Stimulated activated naive CD8-positive, alpha-beta T cell treated with anti-CD3 and anti-CD28 coated beads, Interleukin-15, Interleukin-2, amounts not matched to agents 100 ng/mL and 50 ng/mL, for 24 hours (primary cell): ENCODE results near the gene ESYT2.

ENCODE experiments used
- H3K27ac Mint-ChIP-seq: one replicate; pipeline ENCODE4 v1.8.0; 2021; ENCODE audit warnings: mild to moderate bottlenecking, mixed read lengths
- H3K27me3 Mint-ChIP-seq: one replicate; pipeline ENCODE4 v1.8.0; 2021; ENCODE audit warnings: mixed read lengths
- H3K36me3 Mint-ChIP-seq: one replicate; pipeline ENCODE4 v1.8.0; 2021; ENCODE audit warnings: low read depth, mixed read lengths
- H3K4me1 Mint-ChIP-seq: one replicate; pipeline ENCODE4 v1.8.0; 2021; ENCODE audit warnings: low read depth, mixed read lengths
- H3K4me3 Mint-ChIP-seq: one replicate; pipeline ENCODE4 v1.8.0; 2021; ENCODE audit warnings: mild to moderate bottlenecking, mixed read lengths
- H3K9me3 Mint-ChIP-seq: one replicate; pipeline ENCODE4 v1.8.0; 2021; ENCODE audit warnings: mixed read lengths

The ESYT2 gene

DNA sequence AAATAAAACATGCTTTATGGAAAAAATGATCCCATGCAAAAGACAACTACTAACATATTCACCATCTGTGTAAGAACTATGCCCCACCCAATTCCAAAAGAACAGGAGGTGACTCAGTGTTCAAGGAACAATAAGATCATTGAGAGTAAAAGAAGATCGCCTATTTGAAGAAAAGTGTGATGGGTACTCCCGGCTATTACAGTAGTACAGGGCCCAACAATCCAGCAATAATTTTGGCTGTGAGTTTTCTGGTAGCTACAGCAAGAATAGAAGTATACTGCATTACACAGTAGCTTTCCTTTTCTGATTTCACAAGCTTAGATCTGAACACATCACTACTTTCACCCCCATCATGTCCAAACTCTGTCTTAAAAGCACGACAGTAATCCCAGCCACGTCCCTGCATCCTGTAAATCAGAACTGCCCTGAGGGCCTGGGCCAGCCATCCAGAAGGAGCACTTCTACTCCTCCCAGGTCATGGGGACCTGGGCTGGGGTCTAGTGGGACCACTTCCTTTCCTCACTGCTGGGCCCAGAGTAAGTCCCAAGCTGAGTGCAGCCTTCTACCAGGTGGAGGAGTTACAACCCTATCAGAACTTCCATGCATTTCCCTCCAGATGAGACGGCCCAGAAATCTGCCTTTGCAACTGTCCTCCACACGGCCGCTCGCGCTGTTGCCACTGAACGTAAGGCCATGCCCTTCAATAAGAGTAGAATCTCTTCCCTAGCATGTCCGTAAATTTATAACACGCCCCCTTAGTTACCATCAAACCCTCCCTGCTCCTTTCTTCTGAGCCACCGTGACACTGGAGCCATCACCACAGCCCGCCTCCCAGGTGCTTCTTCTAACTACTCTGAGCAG is 7.9 kb downstream of the ESYT2 start:
- H3K9me3 Mint-ChIP-seq: no peaks in the 10 kb centered on the region
- H3K36me3 Mint-ChIP-seq: peaks cover 10% of the 10 kb centered on the region
- peaks cover 94% of the 10 kb centered on the region for H3K4me1 Mint-ChIP-seq
- H3K27me3 Mint-ChIP-seq: no peaks in the 10 kb centered on the region
- H3K27ac Mint-ChIP-seq: peak overlapping the region; percentile 99
- peak overlapping the region; percentile 75 for H3K4me3 Mint-ChIP-seq

DNA sequence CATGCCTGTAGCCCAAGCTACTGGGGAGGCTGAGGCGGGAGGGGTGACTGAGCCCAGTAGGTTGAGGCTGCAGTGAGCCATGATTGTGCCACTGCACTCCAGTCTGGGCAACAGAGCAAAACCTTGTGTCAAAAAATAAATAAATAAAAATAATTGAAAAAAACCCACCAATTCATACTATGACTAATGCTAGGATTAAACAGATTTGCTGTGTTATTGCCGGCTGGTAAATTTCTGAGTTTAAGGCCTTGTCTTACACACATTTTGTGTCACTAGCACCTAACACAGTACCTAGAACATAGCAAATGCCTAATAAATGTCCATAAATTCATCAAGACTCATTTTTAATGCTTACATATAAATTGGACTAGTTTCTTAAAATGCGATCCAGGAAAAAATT is 8.7 kb downstream of the ESYT2 start:
- Mint-ChIP-seq H3K9me3 (no peaks in the 10 kb centered on the region), H3K4me3 (peak overlapping the region; percentile 75), H3K27ac (peak overlapping the region; percentile 99), H3K36me3 (peaks cover 8% of the 10 kb centered on the region), H3K4me1 (peaks cover 94% of the 10 kb centered on the region), H3K27me3 (no peaks in the 10 kb centered on the region)

GRCh38 chr7:158819571-158820203 is 9.6 kb downstream of the ESYT2 start:
- H3K27ac Mint-ChIP-seq: peak overlapping the region; percentile 99
- peak overlapping the region; percentile 82 for H3K4me3 Mint-ChIP-seq
- H3K36me3 Mint-ChIP-seq: peaks cover 4% of the 10 kb centered on the region
- H3K4me1 Mint-ChIP-seq: peaks cover 94% of the 10 kb centered on the region
- no peaks in the 10 kb centered on the region for H3K9me3 Mint-ChIP-seq
- H3K27me3 Mint-ChIP-seq: no peaks in the 10 kb centered on the region

DNA sequence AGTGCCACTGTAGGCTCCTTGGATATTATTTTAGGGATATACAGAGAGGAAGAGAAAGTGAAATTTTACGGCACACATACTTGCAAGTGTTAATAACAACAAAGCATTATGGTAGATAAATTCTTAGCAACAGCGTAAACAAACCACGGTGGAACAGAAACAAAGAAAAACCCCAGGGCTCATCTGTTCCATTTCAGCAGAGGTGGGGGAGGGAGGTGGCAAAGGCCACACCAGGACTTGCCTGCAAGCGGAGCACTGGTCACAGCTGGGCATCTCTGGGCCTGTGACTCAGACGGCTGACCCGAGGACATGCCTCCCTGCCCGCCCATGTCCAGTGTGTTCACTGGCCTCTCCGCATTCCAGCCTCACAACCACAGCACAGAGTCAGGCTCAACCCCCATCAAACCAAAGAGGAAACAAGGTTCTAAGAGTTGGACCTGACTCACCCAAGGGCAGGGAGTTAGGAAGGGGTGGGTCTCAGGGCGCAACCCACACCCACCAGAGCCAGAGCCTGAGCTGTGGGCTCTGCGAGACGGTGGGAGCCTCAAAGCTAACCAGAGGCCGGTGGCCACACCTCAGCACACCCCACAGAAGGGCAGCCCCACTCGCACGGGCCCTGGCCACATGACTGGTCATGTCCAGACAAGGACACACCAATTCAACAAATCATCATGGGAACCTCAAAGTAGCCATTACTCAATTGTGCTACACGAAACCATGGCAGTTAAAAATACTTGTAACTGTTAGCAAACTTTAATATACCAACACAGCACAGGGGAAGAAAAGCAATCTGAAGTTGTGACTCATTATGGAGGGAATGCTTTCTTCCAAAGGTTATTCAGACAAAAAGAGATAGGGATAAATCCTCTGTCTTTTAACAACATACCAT is 10.7 kb downstream of the ESYT2 start:
- H3K4me3 Mint-ChIP-seq: peak overlapping the region; percentile 82
- peaks cover 95% of the 10 kb centered on the region for H3K4me1 Mint-ChIP-seq
- H3K27ac Mint-ChIP-seq: peak overlapping the region; percentile 99
- no peaks in the 10 kb centered on the region for H3K9me3 Mint-ChIP-seq
- H3K27me3 Mint-ChIP-seq: no peaks in the 10 kb centered on the region
- H3K36me3 Mint-ChIP-seq: peaks cover 8% of the 10 kb centered on the region

DNA sequence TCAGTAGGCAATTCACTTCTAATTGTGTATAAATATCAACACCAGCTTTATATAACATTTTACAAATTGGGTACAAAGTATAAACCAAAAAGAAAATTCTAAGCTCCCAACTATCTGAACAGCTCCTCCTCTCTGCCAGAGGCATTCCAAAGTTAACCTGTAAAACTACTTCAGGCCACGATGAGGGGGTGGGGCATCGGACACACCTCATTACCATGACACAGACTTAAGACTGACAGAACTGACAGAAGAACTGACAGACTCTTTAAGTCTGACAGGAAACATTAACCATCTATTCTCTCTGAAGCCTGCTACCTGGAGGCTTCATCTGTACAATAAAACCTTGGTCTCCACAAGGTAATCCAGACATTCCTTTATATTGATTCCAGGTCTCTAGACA is 12.3 kb downstream of the ESYT2 start:
- no peaks in the 10 kb centered on the region for H3K27me3 Mint-ChIP-seq
- H3K4me1 Mint-ChIP-seq: peaks cover 100% of the 10 kb centered on the region
- H3K27ac Mint-ChIP-seq: peak overlapping the region; percentile 99
- H3K36me3 Mint-ChIP-seq: peaks cover 8% of the 10 kb centered on the region
- no peaks in the 10 kb centered on the region for H3K9me3 Mint-ChIP-seq
- H3K4me3 Mint-ChIP-seq: peak overlapping the region; percentile 82

DNA sequence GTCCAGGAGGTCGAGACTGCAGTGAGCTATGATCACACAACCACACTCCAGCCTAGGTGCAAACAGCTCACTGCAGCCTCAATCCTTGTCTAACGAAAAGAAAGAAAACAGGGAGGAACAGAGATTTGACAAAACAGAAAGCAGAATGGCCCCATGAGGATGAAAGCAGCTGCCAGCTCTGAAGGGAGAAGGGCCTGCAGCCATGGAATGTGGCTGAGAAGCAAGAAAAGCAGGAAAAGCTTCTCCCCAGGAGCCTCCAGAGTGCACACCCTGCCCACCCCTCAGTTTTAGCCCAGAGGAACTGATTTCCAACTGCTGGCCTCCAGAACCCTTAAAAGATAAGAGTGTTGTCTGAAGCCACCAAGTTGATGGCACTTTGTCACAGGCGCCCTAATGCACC is 13.0 kb downstream of the ESYT2 start:
- Mint-ChIP-seq H3K36me3 (peaks cover 9% of the 10 kb centered on the region), H3K4me1 (peaks cover 100% of the 10 kb centered on the region), H3K27ac (peak overlapping the region; percentile 99), H3K27me3 (no peaks in the 10 kb centered on the region), H3K9me3 (no peaks in the 10 kb centered on the region), H3K4me3 (peak overlapping the region; percentile 21)

- peak overlapping the region; percentile 99 for H3K27ac Mint-ChIP-seq
- peak overlapping the region; percentile 21 for H3K4me3 Mint-ChIP-seq
Observed at GRCh38 chr7:158815800-158816128, 13.5 kb downstream of the ESYT2 start.

DNA sequence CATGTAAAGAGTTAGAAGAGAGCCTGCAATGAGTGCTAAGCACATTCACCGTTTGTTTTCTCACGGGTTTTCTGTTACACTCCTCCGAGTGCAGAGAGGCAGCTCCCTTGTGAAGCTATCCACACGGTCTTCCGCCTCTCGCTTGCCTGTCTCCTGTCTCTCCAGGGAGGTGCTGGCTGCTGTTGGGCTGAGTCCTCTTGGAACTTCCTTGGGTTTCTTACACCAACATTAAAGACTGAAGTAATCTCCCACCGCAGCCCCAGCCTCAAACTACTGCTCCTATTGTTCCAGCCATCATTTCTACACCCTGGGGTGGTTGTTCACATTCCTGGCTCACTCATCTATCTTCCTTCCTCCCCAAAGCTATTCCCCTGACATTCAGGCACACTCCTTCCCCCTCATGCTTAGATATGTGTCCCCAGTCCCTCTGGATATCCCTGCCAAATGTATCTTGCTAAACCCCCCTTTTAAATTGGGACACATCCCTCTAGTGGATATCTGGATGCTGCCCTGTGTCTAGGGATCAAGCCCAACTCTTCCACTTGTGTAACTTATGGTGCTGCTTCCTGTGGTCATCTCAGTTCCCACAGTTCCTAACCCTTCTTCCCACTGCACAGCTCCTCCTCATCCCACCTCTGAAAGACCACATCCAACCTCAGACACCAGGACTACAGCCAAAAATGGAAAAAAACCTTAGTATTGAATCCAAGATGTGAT is 14.1 kb downstream of the ESYT2 start:
- peak overlapping the region; percentile 99 for H3K27ac Mint-ChIP-seq
- H3K9me3 Mint-ChIP-seq: no peaks in the 10 kb centered on the region
- H3K4me3 Mint-ChIP-seq: peak overlapping the region; percentile 21
- peaks cover 100% of the 10 kb centered on the region for H3K4me1 Mint-ChIP-seq
- H3K36me3 Mint-ChIP-seq: peaks cover 17% of the 10 kb centered on the region
- no peaks in the 10 kb centered on the region for H3K27me3 Mint-ChIP-seq

More at GRCh38 chr7:158815800-158816128, 13.5 kb downstream of the ESYT2 start:
- H3K9me3 Mint-ChIP-seq: no peaks in the 10 kb centered on the region
- H3K27me3 Mint-ChIP-seq: no peaks in the 10 kb centered on the region
- H3K36me3 Mint-ChIP-seq: peaks cover 12% of the 10 kb centered on the region
- H3K4me1 Mint-ChIP-seq: peaks cover 100% of the 10 kb centered on the region

- Mint-ChIP-seq H3K9me3 (no peaks in the 10 kb centered on the region), H3K4me3 (peak overlapping the region; percentile 21), H3K36me3 (peaks cover 22% of the 10 kb centered on the region), H3K4me1 (peaks cover 100% of the 10 kb centered on the region), H3K27ac (peak overlapping the region; percentile 99), H3K27me3 (no peaks in the 10 kb centered on the region)
Observed at GRCh38 chr7:158814637-158815036, 14.7 kb downstream of the ESYT2 start.

GRCh38 chr7:158812684-158813083 is 16.6 kb downstream of the ESYT2 start:
- Mint-ChIP-seq H3K4me3 (peak overlapping the region; percentile 44), H3K36me3 (peaks cover 39% of the 10 kb centered on the region), H3K9me3 (no peaks in the 10 kb centered on the region), H3K27me3 (no peaks in the 10 kb centered on the region), H3K27ac (peak overlapping the region; percentile 90), H3K4me1 (peaks cover 98% of the 10 kb centered on the region)

DNA sequence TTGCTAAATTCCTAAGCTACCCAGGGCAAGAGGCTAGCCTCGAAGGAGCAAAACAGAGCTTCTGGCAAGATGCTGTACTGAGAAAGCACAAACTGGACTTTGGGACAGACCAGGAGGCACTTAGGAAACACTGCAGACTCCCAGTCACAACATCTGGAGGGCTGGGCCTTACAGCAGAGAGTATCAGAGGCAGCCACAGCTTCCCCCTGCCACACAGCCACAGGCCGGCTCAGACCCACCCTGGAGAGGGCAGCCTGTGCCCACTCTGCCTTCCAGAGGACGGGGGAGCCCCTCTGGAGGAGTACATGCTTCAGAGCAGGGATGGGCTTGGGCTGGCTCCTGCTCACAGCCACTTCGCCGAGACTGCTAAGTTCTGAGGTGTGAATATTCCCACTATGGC is 17.4 kb downstream of the ESYT2 start:
- H3K27ac Mint-ChIP-seq: peak overlapping the region; percentile 90
- H3K36me3 Mint-ChIP-seq: peaks cover 37% of the 10 kb centered on the region
- peak overlapping the region; percentile 44 for H3K4me3 Mint-ChIP-seq
- no peaks in the 10 kb centered on the region for H3K27me3 Mint-ChIP-seq
- no peaks in the 10 kb centered on the region for H3K9me3 Mint-ChIP-seq
- peaks cover 90% of the 10 kb centered on the region for H3K4me1 Mint-ChIP-seq

GRCh38 chr7:158811461-158811860 is 17.8 kb downstream of the ESYT2 start:
- Mint-ChIP-seq H3K4me1 (peaks cover 86% of the 10 kb centered on the region), H3K9me3 (no peaks in the 10 kb centered on the region), H3K27me3 (no peaks in the 10 kb centered on the region), H3K36me3 (peaks cover 36% of the 10 kb centered on the region), H3K27ac (peak overlapping the region; percentile 90), H3K4me3 (peak overlapping the region; percentile 44)

DNA sequence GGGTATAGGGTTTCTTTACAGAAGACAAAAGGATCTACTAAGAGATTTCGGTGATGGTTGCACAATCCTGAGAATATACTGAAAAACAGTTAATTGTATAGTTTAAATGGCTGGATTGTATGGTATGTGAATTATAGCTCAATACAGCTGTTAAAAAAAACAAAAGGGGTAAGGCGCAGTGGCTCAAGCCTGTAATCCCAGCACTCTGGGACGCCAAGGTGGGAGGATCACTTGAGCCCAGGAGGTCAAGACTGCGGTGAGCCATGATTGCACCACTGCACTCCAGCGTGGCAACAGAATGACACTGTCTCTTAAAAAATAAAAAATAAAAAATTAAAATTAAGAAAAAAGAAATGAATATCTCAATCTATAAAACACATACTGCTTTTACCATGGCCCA is 18.5 kb downstream of the ESYT2 start:
- Mint-ChIP-seq H3K9me3 (no peaks in the 10 kb centered on the region), H3K27ac (peak overlapping the region; percentile 90), H3K27me3 (no peaks in the 10 kb centered on the region), H3K36me3 (peaks cover 42% of the 10 kb centered on the region), H3K4me3 (peak overlapping the region; percentile 44), H3K4me1 (peaks cover 86% of the 10 kb centered on the region)

DNA sequence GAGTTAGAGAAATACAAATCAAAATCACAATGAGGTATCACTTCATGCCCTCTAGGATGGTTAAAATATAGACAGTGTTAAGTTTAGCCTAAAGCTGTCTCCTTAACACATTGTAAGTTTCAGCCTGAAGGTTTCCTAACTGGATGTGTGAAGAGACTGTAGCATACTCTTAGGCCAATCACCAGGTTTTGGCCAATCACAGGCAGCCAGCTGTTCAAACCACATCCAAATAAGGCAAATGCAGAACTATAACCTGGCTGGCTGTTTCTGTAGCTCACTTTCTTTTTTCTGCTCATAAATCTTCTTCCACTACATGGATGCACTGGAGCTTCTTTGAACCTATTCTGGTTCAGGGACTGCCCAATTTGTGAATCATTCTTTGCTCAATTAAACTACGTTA is 19.7 kb downstream of the ESYT2 start:
- peak overlapping the region; percentile 11 for H3K4me3 Mint-ChIP-seq
- peak overlapping the region; percentile 90 for H3K27ac Mint-ChIP-seq
- peaks cover 55% of the 10 kb centered on the region for H3K36me3 Mint-ChIP-seq
- peaks cover 84% of the 10 kb centered on the region for H3K4me1 Mint-ChIP-seq
- no peaks in the 10 kb centered on the region for H3K9me3 Mint-ChIP-seq
- H3K27me3 Mint-ChIP-seq: no peaks in the 10 kb centered on the region
